ENCODE data around the gene ZNF774. TPM values are rescaled to one million over a fixed set of nuclear protein-coding genes. Genes with fewer than 3 reads are reported as not detected.
"Not testable (repeated sequence)": the region's sequence is repeated elsewhere in the genome, so short reads cannot be mapped to it uniquely, and the experiment has no call there.

The ZNF774 gene
- total RNA-seq, 1 donor from 2014 or later = 0.21 TPM

DNA sequence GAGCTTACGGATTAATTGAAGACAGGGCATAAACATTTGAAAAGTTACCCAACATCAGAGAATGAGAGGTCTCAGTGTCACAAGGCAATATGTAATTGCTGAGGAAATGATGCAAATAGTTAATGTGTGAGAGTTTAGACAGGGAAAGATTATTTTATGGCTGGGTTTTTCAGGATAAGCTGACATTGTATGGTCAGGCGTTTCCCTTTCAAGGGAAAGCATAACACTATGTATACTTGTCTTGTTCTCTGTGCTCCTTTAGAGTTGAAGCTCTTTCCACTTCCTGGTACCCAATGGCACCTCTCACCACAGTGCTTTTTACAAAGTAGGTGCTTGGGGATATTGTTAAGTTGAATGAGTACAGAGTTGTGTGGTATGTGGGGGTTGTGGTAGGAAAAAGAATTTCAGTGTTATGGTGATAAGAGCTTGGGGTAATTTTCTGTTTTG, 55.8 kb downstream of the ZNF774 start:
- Histone ChIP-seq H3K27me3 (no peaks in the 10 kb centered on the region), H3K27ac (peak overlapping the region; percentile 89 to 91), H3K4me3 (no peak overlapping the region), H3K36me3 (no peaks in the 10 kb centered on the region), H3K9me3 (no peaks in the 10 kb centered on the region), H3K4me1 (peaks cover 16 to 67% of the 10 kb centered on the region in 2 donors)
- intact Hi-C loops (cut with DNase I) = no loop called here
- no peak for DNase-seq (ENCODE audit: low spot score in 2 of 2)
- TF ChIP-seq, protein P1, sequence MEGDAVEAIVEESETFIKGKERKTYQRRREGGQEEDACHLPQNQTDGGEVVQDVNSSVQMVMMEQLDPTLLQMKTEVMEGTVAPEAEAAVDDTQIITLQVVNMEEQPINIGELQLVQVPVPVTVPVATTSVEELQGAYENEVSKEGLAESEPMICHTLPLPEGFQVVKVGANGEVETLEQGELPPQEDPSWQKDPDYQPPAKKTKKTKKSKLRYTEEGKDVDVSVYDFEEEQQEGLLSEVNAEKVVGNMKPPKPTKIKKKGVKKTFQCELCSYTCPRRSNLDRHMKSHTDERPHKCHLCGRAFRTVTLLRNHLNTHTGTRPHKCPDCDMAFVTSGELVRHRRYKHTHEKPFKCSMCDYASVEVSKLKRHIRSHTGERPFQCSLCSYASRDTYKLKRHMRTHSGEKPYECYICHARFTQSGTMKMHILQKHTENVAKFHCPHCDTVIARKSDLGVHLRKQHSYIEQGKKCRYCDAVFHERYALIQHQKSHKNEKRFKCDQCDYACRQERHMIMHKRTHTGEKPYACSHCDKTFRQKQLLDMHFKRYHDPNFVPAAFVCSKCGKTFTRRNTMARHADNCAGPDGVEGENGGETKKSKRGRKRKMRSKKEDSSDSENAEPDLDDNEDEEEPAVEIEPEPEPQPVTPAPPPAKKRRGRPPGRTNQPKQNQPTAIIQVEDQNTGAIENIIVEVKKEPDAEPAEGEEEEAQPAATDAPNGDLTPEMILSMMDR (IDR thresholded peaks at IDR 0.05) = no peak

DNA sequence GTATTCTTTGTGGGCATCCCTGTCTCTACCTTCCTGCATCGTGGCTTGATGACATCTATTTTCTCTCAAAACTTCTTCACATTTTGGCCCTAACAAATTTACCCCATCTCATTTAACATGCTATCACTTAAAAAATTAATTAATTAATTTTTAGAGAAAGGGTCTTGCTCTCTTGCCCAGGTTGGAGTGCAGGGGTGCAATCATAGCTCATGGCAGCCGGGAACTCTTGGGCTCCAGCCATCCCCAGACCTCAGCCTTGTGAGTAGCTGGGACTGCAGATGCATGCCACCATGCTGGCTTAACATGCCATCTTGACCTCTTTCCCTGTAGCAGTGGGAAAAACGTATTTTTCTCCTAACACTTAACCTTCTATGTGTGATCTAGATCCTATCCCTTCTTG, 56.6 kb downstream of the ZNF774 start:
- Histone ChIP-seq H3K4me3 (no peak overlapping the region), H3K27me3 (no peaks in the 10 kb centered on the region), H3K9me3 (no peaks in the 10 kb centered on the region), H3K36me3 (no peaks in the 10 kb centered on the region), H3K4me1 (peaks cover 17 to 67% of the 10 kb centered on the region in 2 donors), H3K27ac (peak overlapping the region; percentile 89 to 91)
- intact Hi-C loops (cut with DNase I) = no loop called here
- TF ChIP-seq, protein P1 (IDR thresholded peaks at IDR 0.05) = no peak
- no peak for DNase-seq (ENCODE audit: low spot score in 2 of 2)

DNA sequence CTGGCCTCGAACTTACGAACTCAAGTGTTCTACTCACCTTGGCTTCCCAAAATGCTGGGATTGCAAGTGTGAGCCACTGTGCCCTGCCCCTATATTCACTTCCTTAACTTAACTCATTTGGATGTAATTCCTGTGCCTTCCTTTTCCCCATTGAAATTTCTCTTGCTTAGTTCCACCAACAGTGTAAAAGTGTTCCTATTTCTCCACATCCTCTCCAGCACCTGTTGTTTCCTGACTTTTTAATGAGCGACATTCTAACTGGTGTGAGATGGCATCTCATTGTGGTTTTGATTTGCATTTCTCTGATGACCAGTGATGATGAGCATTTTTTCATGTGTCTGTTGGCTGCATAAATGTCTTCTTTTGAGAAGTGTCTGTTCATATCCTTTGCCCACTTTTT, 57.5 kb downstream of the ZNF774 start:
- DNase-seq (ENCODE audit: low spot score in 2 of 2); H3K36me3 ChIP-seq; H3K9me3 ChIP-seq; H3K4me3 ChIP-seq; H3K27me3 ChIP-seq; intact Hi-C loops (cut with DNase I): not testable (repeated sequence)
- peak overlapping the region in 1 of 2 donors; percentile 91 for H3K27ac ChIP-seq
- peaks cover 14 to 66% of the 10 kb centered on the region in 2 donors for H3K4me1 ChIP-seq

DNA sequence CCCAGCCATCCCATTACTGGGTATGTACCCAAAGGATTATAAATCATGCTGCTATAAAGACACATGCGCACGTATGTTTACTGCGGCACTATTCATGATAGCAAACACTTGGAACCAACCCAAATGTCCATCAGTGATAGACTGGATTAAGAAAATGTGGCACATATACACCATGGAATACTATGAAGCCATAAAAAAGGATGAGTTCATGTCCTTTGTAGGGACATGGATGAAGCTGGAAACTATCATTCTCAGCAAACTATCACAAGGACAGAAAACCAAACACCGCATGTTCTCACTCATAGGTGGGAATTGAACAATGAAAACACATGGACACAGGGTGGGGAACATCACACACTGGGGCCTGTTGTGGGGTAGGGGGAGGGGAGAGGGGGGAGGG, 58.2 kb downstream of the ZNF774 start:
- H3K27me3 ChIP-seq; H3K4me3 ChIP-seq; DNase-seq (ENCODE audit: low spot score in 2 of 2); H3K36me3 ChIP-seq; intact Hi-C loops (cut with DNase I); H3K27ac ChIP-seq; H3K9me3 ChIP-seq: not testable (repeated sequence)
- H3K4me1 ChIP-seq = peaks cover 14 to 62% of the 10 kb centered on the region in 2 donors

DNA sequence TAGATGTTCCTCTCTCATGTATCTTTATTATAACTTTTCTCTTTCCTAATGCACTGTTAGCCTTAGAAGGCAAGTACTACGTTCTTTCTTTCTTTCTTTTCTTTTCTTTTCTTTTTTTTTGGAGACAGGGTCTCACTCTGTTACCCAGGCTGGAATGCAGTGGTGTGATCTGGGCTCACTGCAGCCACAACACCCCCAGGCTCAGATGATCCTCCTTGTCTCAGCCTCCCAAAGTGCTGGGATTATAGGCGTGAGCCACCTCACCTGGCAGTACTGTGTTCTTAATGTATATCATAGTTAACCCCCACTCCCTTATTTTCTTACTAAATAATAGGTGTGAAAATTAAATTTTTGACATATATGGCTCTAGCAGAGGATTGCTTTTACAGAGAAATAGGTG, 59.1 kb downstream of the ZNF774 start:
- H3K4me1 ChIP-seq = peaks cover 10 to 58% of the 10 kb centered on the region in 2 donors
- intact Hi-C loops (cut with DNase I) = no loop called here

More for the DNA sequence above, 59.1 kb downstream of the ZNF774 start:
- no peaks in the 10 kb centered on the region for H3K9me3 ChIP-seq
- H3K4me3 ChIP-seq = no peak overlapping the region
- H3K27ac ChIP-seq = peak overlapping the region; percentile 38 to 54
- no peaks in the 10 kb centered on the region for H3K36me3 ChIP-seq
- DNase-seq (ENCODE audit: low spot score in 2 of 2) = no peak
- TF ChIP-seq, protein P1 (IDR thresholded peaks at IDR 0.05) = no peak
- no peaks in the 10 kb centered on the region for H3K27me3 ChIP-seq

Other genes starting within 250 kb of the ZNF774 start
- gene IDH2, start 249.8 kb upstream of the ZNF774 start, total RNA-seq = 49.7 TPM
- gene SEMA4B, start 151.0 kb upstream of the ZNF774 start, total RNA-seq = 51.2 TPM
- gene CIB1, start 118.3 kb upstream of the ZNF774 start, total RNA-seq = 50.9 TPM
- 2.2 TPM for gene GDPGP1, start 118.1 kb upstream of the ZNF774 start, total RNA-seq
- not detected for gene TTLL13, start 102.7 kb upstream of the ZNF774 start, total RNA-seq
- gene NGRN, start 86.6 kb upstream of the ZNF774 start, total RNA-seq = 58.0 TPM
- 99.1 TPM for gene IQGAP1, start 36.0 kb downstream of the ZNF774 start, total RNA-seq
- 35.5 TPM for gene CRTC3, start 177.6 kb downstream of the ZNF774 start, total RNA-seq